ENCODE results near the gene SLC30A5.

DNA sequence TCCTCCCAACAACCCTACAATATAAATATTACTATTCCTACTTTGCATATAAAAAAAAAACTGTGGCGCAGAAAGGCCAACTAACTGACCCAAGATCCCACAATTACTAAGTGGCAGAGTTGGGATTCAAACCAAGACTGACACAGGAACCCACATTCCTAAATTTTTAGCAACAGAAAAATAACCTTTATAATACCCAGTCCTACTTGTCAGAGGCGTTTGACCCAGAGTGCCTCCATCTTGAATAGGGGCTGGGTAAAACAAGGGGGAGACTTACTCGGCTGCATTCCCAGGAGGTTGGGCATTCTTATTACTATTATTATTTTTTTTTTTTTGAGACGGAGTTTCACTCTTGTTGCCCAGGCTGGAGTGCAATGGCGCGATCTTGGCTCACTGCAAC is 2.0 kb upstream of the SLC30A5 start:
- TF ChIP-seq NR2C2 (IDR thresholded peaks at IDR 0.05; ENCODE audit: borderline replicate concordance, control insufficient read depth, insufficient read length, low read depth) (no peak), EZH2 (IDR thresholded peaks at IDR 0.05; ENCODE audit: borderline replicate concordance, control insufficient read depth, low read depth, low read length) (no peak), ZNF384 (IDR thresholded peaks at IDR 0.05; ENCODE audit: borderline replicate concordance, low read depth, low read length) (no peak)
- TF ChIP-seq, protein P1, sequence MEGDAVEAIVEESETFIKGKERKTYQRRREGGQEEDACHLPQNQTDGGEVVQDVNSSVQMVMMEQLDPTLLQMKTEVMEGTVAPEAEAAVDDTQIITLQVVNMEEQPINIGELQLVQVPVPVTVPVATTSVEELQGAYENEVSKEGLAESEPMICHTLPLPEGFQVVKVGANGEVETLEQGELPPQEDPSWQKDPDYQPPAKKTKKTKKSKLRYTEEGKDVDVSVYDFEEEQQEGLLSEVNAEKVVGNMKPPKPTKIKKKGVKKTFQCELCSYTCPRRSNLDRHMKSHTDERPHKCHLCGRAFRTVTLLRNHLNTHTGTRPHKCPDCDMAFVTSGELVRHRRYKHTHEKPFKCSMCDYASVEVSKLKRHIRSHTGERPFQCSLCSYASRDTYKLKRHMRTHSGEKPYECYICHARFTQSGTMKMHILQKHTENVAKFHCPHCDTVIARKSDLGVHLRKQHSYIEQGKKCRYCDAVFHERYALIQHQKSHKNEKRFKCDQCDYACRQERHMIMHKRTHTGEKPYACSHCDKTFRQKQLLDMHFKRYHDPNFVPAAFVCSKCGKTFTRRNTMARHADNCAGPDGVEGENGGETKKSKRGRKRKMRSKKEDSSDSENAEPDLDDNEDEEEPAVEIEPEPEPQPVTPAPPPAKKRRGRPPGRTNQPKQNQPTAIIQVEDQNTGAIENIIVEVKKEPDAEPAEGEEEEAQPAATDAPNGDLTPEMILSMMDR (IDR thresholded peaks at IDR 0.05 in 2 of 3, conservative IDR thresholded peaks at IDR 0.05 in 1 of 3; ENCODE audit: control insufficient read depth in 2 of 3, extremely low read depth in 1 of 3, insufficient read depth in 1 of 3, low read depth in 3 of 3, low read length in 3 of 3) = no peak

Measured in GM12878 (cell line).